ENCODE results near the gene DQX1.
"Not testable (repeated sequence)": the region's sequence is repeated elsewhere in the genome, so short reads cannot be mapped to it uniquely, and the experiment has no call there.

The DQX1 gene

DNA sequence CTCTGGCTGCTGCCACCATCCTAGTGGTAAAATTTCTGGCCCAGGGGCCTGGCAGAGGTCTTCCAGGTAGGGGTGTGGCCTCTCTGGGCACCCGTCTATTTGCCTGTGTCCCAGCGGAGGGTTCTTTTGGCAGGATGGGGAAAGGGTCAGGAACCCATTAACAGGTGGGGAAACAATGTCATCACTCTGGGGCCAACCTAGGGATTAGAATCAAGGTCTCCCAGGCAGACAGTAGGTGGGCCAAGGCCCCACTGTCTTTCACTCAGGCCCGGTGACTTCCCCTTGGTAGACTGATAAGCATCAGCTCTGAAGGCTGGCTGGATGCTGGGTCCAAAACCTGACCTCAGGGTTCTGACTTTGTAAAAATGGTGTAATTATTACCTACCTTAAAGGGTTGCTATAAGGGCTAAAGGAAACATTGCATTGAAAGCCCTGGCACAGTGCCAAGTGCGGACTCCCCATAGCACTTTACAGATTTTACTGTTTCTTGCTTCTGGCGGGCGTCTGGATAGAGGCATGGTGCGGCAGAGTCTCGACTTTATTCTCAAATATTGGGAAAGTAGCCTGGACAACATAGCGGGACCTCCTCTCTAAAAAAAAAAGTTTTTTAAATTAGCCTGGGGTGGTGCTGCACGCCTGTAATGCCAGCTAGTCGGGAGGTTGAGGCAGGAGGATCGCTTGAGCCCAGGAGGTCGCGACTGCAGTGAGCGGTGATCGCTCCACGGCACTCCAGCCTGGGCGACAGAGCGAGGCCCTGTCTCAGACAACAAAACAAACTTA, 28.8 kb downstream of the DQX1 start:
- no peak for DNase-seq (ENCODE audit: low read depth, low spot score)

DNA sequence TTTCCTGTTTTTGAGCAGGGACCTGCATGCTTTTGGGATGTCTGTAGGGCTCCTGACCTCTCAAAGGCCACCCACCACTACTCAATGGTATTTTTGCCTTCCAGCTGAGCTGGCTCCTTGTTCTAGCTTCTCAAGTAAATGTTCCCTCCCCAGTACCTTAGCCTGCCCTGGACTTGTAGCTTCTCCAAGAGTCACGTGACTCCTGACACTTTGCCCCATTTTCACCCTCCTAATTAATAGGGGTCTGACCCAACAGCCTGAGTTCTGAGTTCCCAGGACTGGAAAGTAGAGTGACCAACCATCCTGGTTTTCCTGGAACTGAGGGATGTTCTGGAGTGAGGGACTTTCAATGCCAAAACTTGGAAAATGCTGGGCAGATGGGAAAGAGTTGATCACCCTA, 30.6 kb downstream of the DQX1 start:
- no peak for DNase-seq (ENCODE audit: low read depth, low spot score)

DNA sequence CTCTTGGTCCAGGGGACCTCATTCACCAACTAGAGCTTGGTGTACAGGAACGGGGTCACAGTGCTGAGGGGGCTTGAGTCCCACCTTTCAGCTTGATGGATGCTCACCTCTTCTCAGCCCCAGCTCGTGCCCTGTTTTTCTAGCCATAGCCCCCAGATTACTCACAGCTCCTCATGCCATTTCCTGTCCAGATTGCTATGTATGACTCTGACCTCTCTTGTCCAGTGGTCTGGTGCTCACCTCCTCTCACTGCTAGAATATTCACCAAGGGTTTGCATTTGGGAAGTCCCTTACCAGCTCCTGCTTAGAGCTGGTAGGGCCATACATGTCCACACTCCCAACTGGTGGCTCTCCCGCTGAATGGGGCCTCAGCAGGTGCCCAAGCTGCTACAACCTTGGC, 32.5 kb downstream of the DQX1 start:
- no peak for DNase-seq (ENCODE audit: low read depth, low spot score)

DNA sequence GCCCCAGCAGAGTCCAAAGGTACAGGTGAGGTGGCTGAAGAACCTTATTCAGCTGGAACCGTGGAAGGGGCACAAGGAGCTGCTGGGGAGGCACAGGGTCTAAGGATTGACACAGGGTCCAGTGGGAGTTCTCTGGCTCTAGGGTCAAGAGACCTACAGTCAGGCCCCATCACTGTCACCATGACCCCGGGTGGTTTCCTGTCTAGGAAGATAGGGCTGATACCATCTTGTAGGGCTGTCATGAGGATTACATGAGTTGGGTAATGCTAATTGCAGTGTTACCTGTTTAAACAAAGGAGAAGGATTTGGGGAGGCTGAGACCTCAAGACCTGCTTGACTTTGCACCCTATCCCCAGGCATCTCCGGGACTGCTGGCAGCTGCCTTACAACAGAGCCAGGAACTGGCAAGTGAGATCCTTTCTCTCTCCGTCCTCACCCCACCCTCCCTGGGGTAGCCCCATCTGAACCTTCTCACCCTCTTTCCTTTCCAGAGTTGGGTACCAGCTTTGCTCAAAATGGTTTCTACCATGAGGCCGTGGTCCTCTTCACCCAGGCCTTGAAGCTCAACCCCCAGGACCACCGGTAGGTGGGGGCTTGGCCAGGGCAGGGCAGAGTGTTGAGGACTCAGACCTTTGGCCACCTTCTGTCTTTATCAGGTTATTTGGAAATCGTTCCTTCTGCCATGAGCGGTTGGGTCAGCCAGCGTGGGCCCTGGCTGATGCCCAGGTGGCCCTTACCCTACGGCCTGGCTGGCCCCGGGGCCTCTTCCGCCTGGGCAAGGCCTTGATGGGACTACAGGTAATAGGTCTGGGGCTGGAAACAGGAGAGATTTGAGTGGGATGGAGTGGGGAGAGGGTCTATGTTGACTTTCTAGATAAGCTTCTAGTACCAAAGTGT, 34.1 kb downstream of the DQX1 start:
- DNase-seq (ENCODE audit: low read depth, low spot score), result no peak

DNA sequence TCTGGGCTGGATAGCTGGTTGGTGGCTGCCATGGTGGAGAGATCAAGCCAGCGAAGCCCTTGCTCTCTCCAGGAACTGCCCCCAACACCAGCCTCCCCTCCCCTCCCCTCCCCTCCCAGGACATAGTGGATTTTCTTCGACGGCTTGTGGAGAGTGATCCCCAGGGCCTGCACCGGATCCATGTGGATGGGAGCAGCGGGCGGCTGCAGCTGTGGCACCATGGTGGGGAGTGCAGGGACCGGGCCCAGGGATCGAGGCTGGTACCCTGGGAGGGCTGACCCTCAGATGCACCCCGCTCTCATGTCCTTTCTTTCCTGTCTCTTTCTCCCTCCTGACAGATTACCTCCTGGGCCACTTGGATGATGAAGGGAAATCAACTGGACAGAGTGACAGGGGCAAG, 36.1 kb downstream of the DQX1 start:
- no peak for DNase-seq (ENCODE audit: low read depth, low spot score)

DNA sequence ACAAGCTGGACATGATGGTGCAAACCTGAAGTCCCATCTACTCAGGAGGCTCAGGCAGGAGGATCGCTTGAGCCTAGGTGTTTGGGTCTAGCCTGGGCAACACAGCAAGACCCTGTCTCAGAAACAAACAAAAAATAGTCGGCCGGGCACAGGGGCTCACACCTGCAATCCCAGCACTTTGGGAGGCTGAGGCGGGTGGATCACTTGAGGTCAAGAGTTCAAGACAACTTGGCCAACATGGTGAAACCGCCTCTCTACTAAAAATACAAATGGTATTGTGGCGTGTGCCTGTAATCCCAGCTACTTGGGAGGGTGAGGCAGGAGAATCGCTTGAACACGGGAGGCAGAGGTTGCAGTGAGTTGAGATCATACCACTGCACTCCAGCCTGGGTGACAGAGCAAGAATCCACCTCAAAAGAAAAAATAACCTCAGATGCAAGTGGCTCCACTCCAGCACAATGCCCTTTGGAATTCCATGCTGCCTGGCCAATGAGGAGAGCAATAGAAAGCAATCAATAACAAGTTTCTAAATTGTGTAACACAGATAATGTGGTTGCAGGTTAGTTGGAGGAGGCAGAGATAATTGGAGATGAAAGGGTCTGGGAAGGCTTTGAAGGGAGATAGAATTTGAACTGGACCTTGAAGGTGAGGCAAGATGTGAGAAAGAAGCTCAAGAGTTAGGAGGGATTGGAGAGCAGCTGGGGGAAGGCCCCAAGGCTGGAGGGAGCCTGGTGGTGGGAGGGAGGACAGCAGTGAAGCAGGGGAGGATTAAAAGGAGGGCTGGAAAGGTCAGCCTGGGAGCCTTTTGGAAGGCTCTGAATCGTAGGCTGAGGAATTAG, 37.2 kb downstream of the DQX1 start:
- DNase-seq (ENCODE audit: low read depth, low spot score), result no peak

DNA sequence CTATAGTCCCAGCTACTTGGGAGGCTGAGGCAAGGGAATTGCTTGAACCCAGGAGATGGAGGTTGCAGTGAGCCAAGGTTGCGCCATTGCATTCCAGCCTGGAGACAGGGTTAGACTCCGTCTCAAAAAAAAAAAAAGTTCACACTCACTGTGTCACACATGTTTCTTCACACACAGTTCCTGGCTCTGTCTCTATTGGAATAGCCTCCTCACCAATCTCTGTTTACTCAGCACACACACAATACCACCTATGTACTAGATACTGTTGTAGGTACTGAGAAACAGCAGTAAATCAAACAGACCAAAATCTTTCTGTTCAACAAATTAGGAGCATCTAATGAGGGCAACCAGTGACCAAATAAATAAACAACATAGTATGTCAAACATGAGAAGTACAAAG, 39.9 kb downstream of the DQX1 start:
- no peak for DNase-seq (ENCODE audit: low read depth, low spot score)

DNA sequence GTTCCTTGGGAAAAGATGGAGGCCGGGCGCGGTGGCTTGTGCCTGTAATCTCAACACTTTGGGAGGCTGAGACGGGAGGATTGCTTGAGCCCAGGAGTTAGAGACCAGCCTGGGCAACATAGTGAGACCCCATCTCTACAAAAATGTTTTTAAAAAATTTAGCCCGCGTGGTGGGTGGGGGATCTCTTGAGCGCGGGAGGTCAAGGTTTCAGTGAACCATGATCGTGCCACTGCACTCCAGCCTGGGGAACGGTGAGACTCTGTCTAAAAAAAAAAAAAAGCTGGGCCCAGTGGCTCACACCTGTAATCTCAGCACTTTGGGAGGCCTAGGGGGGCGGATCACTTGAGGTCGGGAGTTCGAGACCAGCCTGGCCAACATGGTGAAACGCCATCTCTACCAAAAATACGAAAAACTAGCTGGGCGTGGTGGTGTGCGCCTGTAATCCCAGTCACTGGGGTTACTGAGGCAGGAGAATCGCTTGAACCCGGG, 42.3 kb downstream of the DQX1 start:
- not testable (repeated sequence) for DNase-seq (ENCODE audit: low read depth, low spot score)

DNA sequence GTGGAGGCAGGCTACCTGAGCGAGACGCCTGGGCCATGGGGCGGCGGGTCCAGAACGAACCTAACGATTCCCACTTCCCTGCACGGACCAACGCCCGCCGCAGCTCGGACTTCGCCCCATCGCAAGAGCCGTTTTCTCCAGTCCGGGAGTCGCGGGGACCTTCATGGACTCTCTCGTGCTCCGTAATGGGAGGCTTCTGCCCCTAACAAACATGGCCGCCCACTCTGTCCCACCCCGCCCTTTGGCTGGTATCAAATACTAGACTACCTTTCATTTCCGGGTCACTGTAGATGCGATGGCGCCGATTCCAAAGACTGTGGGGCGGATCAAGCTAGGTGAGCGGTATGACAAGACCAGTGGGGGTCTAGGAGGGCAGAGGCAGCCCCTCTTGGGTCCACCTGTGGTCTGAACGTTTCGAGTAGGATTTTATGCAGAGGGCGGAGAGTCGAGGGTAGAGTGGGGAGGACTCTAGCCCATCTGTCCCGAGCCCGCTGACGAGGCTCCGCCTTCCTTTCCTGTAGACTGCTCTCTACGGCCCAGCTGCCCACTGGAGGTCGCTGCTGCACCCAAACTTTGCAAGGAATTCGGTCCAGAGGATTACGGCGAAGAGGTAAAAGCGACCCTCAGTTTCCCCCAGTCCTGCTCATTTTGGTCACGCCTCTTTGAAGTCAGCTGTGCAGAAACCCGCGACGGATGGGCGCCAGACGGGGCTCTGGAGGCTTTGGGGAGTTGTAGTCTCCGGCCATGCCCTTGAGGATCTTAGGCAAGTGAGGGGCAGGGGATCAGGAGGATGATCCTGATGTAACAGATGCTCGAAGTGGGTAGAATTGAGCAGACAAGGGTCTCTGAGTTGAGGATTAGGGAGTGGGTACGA, 43.0 kb downstream of the DQX1 start, which contains the start of the genes CCDC142 and TTC31:
Gene CCDC142 (minus strand): TSS at position 198 of the 874 bp plus-strand sequence. CDS start 161 bp downstream, at position 37.
Gene TTC31 (plus strand): TSS at position 281 of the 874 bp plus-strand sequence. CDS start 15 bp downstream, at position 296.
- peak; percentile 87 for DNase-seq (ENCODE audit: low read depth, low spot score)

DNA sequence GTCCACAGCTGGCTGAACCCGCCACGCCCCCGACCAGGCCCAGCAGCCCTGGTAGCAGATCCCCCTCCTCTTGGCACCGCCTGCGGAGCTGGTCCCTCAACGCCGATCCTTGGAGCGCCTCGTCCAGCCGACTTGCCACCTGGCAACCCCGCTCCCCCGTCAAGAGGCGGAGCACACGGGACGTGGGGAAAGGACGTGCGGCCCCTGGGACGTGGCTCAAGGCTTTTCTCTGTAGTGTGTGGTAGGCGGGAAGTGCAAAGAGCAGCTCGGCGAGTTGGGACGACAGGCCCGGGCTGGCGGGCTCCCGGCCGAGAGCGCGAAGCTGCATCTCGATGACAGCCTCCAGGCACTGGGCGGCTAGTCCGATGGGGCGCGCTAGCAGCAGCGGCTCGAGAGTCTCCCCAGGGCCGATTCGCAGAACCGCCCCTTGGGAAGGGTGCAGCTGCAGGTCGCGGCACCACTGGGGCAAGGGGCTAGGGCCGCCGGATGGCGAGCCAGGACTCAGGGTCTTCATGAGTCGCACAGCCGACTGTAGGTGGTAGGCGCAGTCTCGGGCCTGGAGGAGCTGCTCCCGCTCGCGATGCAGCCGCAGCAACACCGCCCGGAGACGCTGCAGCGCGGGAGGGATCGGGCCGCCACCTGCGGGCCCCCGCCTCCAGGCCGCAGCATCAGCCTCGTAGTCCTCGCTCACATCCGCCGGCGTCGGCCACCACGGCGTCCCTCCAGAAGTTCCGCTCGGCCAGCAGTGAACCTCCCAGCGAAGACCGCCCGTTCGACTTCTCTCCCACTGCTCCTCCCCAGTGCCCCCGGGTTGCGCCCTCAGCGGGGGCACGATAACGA, 43.9 kb downstream of the DQX1 start:
- DNase-seq (ENCODE audit: low read depth, low spot score), result peak; percentile 16

DNA sequence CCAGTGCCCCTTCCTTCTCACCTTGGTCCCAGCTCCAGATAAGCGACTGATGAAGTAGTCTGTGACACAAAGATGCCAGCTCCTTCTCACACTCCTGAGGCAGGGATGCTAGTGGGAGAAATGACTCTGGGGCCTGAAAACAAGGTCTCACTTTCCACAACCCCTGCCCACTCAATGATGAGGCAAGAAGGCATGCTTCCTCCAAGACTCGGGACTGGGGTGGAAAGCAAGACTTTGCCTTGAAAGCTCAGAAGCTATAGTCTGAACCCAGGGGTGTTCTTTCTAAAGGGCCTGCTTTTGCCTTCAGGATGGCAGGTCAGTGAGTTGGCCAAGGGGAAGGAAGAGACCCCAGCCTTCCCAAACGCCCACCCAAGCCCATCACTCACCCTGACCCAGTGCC, 44.6 kb downstream of the DQX1 start:
- DNase-seq (ENCODE audit: low read depth, low spot score), result no peak

DNA sequence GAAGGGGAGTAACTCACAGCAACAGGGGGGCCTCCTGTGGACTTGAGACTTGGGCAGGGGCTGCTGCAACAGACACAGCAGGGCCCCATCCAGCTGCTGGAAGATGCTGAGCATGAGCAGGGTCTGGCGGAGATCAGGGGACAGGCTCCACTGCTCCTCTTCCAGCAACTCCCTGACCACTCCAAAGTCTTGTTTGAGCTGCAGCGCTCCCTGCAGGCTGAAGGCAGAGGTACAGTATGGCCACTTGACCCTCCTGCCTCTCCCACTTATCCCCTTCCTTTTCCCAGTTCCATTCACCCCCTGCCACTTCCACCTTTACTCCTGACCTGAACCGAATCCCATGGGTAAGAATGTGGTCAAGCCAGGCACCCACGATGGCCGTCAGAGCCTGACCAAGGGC, 51.1 kb downstream of the DQX1 start:
- no peak for DNase-seq (ENCODE audit: low read depth, low spot score)

DNA sequence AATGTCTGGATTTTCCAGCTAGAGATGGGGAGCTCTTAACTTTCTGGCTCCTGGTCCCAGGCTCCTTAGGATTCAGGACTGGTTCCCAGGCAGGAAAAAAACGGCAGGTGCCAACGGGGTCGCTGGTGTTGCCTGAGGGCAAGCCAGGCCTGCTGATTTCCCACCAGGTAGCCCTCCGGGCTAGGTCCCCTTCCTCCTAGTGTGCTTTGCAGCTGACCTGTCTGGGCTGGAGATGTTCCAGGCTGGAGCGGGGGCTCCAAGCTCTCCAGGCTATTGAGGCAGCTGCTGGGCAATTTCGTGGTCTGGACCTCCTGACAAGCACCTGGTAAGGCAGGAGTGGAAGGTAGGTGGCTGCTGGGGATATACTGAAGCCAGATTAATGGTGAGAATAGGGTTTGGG, 51.5 kb downstream of the DQX1 start:
- no peak for DNase-seq (ENCODE audit: low read depth, low spot score)

DNA sequence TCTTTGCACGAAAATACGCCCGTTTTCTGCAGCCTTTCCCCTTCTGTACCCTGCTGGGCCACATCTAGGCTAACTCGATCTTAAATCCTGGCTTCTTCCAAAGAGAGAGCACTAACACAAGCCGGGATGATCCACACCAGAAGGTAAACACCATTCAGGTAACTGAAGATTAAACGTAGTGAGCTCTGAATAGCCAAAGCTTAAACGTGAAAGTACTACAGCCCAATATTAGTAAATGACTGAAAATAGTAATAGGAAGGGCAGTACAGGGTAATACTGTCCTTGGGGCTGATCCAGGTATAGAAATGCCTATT, 53.1 kb downstream of the DQX1 start:
- DNase-seq (ENCODE audit: low read depth, low spot score), result no peak

DNA sequence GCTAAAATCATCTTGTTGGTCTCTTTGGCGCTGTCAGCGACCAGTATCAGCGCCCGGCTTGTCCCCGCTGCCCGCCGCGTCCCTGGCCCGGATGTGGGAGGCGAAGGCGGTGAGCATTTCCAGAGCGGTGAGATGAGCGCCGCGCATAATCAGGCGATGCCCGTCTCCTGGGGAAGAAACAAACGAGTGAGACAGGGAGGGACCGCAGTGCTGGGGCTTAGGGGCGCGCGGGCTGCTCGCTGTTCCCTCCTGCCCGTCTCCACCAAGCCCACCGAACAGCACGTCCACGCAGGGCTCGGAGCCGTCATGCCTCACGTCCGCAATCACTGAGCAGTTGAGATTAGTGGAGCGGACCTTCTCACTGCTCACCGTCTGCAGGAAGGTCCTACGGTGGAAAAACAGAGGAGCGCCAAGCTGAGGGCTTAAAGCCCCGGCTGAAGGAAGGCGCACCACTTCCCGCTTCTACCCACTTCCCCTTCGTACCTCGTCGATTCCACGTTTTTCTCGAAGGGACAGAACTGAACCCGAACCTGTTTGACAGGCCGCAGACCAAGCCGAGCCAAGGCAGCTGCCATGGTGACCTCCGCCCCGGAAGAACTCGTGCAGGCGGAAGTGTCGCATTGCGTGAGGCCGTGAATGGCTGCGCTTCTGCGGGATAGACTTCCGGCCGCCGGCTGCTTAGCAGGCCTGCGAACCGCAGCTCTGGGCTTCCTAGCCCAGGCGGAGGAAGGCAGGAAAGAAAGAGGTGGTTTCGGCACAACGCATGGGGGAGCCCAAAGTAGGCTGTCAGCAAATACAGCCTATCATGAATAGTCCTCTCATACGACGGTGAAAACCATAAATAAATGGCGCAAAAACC, 53.7 kb downstream of the DQX1 start, which contains the start of gene MRPL53:
Gene MRPL53 (minus strand): TSS at position 595 of the 859 bp plus-strand sequence. CDS start 20 bp downstream, at position 575.
- DNase-seq (ENCODE audit: low read depth, low spot score), result peak; percentile 93

DNA sequence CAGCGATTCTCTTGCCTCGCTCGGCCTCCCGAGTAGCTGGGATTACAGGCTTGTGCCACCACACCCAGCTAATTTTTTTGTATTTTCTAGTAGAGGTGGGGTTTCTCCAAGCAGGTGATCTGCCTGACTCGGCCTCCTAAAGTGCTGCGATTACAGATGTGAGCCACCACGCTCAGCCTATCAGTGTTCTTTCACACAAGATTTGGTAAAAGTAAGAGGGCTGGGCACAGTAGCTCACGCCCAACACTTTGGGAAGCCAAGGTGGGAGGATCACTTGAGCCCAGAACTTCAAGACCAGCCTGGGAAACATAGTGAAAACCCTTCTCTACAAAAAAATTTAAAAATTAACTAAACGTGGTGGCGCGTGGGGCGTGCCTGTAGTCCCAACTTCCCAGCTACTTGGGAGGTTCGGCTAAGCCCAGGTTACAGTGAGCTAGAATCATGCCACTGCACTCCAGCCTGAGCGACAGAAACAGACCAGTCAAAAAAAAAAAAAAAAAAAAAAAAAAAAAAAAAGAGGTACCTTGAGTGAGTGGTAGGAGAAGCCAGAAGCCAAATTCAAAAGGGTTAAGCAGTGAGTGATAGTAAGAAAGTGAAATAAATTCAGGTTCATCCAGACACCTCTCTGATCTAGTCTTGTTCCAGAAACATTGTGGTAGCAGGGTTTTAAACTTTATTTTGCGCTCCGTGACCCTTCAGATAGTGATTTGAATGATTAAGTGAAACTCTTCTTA, 54.5 kb downstream of the DQX1 start:
- no peak for DNase-seq (ENCODE audit: low read depth, low spot score)

DNA sequence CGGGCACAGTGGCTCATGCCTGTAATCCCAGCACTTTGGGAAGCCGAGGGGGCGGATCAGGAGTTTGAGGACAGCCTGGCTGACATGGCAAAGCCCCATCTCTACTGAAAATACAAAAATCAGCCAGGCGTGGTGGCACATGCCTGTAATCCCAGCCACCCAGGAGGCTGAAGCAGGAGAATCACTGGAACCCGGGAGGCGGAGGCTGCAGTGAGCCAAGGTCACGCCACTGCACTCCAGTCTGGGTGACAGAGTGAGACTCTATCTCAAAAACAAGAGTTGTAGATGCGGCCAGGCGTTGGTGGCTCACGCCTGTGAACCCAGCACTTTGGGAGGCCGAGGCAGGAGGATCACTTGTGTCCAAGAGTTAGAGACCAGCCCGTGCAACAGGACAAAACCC, 55.3 kb downstream of the DQX1 start:
- not testable (repeated sequence) for DNase-seq (ENCODE audit: low read depth, low spot score)
